HG03342 (cell line): ENCODE results near the gene CD80.
A peak's percentile ranks its signal among the peaks of the same experiment; 100 is the strongest.
"Not testable (repeated sequence)": the region's sequence is repeated elsewhere in the genome, so short reads cannot be mapped to it uniquely, and the experiment has no call there.

Experiments
- ATAC-seq: cut with Tn5 transposase; IDR thresholded peaks from one replicate; pipeline ENCODE4 v1.9.1; 2021; ENCODE audit warnings: mild to moderate bottlenecking, moderate library complexity; ENCODE audit not compliant: unreplicated experiment

The CD80 gene

DNA sequence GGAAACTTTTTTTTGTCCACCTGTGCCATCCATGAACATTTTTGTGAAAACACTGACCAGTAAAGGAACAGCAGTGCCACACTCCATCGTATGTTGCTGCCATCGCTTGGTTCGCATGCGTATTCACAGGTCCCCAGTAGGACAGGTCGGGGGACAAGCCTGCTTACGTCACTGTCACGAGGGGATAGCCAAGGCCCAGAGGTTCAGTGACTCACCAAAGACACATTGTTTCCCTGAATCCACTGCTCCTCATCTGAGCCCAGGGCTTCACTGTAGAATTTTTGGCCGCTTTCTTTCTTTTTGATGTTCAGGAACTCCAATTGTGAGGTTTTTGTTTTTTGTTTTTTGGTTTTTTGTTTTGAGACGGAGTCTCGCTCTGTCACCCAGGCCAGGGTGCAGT is 25.8 kb upstream of the CD80 start:
- no peak for ATAC-seq

DNA sequence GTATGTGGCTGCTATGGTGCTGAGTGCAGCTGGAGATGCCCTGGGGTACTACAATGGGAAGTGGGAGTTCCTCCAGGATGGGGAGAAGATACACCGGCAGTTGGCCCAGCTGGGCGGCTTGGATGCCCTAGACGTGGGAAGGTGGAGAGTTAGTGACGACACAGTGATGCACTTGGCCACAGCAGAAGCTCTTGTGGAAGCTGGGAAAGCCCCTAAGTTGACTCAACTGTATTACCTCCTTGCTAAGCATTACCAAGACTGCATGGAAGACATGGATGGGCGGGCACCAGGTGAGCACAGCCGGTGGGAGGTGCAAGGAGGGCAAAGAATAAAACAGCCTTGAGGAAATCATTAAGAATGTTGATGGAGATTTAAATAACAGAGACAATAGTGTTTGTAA is 22.8 kb upstream of the CD80 start:
- ATAC-seq, result no peak

DNA sequence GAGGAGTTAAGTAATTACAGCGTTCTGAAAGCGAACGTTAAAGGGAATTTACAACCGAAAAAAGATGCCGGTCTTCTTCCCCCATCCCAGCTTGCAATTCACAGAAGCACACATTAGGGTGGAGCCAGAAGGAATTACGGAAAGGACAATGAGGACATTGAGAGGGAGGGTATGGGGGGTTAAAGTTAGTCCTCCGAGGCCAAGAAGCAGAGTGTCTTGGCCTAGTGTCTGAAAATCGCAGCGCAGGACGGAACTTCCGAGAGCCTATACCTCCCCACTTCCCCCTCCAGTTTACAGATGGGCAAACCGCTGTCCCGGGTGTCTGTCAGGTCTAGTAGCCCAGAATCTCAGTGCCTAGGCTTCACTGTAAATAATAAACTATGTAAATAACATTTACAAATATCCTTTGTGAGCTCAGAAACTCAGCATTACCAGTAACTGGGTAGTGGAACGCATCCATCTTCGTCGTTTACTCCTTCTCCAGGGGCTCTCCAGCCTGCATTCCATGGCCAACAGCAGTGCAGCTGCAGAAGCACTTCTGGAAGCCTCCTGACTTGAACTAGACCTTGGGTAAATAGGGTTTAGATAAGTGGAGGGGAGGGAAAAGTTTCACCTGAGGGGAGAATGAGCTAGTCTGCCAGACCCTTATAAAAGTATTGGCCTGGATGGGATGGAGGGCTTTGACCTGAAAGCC is 20.8 kb upstream of the CD80 start:
- ATAC-seq, result peak; percentile 67

DNA sequence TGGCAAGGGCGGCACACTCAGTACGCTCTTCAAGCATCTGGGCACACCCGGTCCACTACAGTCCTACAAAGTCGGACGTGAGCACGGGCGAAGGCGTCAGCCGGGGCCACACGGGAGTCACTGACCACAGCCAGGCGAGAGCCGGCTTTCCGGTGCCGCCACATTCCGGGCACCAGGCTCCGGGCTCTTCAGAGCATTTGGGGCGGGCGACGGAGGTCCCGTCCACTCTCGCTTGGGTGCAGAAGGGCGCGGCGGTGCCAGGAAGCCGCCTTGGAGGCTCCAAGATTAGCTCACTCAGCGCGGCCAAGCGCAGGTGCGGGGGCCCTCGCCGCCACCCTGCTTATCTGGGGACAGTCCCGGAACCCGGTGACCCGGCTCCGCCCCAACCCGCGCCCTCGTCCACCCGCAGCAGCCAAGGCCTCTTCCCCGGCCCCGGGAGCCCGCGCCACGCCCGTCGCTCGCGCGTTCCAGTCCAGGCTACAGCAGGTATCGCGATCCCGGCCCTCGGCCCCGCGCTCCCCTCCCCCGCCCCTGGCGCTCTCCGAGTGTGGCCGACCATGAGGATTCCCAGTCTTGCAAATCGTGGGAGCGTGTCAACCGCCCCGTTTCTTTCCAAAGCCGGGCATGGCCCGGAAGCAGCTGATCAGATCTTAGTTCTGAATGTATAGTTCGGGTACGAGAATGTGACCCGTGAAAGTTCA is 20.1 kb upstream of the CD80 start, which contains the start of gene ADPRH:
Gene ADPRH, plus strand, starts transcription at position 127 of the 701 bp plus-strand sequence. CDS start 2,678 bp downstream, outside the sequence.
- ATAC-seq, result peak; percentile 54

DNA sequence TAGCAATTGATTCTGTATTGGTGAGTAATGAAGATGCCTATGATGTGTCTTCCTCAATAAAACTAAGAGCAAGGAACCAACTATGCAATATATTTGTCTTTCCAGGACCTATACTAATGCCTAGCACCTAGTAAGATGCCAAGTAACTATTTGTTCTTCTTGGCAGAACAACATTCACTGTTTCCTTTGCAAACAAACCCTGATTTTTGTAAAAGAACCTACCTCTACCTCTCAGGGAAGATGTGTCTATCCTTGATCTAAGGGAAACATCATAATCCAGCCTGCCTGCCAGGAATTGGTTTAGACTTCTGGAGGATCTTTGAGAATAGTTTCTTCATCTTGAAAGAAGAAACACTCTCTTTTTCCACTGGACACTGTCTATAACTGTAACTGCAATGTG is 16.1 kb upstream of the CD80 start:
- no peak for ATAC-seq

DNA sequence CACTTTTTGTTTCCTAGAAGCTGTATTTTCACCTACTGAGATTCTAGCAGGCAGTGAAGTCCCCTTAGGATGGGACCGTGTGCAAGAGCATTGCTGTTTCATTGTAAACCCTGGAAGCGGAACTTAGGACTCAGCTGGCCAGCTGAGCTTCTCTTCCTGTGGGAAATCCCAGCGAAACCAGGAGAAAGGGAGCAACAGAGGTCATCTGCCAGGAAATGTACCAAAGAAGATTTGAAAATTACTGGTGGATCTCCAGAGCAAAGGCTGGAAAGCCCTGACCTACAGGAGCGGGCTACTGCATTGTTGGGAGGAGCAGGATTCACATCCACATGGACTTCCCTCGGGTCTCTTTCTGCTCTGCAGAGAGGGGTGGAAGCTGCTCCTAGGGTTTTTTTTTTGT is 12.3 kb upstream of the CD80 start:
- no peak for ATAC-seq

DNA sequence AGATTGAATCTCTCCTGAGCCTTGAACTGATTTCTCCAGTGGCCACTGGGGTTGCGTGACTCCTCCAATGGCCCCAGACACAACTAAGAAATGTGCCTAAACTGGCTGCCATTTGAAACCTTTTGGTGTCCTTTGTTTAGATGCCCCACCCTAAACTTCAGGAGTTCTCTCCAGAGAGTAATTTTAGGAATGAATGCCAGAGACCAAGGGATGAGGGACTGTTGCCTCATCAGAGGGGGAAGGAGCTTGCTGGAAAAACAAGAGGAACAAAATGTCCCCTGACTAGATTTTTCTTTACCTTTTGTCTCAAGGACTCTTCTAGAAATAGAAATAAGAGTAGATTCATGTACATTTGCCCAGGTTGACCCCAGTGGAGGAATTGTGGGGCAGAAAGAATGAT is 11.8 kb upstream of the CD80 start:
- ATAC-seq, result no peak

DNA sequence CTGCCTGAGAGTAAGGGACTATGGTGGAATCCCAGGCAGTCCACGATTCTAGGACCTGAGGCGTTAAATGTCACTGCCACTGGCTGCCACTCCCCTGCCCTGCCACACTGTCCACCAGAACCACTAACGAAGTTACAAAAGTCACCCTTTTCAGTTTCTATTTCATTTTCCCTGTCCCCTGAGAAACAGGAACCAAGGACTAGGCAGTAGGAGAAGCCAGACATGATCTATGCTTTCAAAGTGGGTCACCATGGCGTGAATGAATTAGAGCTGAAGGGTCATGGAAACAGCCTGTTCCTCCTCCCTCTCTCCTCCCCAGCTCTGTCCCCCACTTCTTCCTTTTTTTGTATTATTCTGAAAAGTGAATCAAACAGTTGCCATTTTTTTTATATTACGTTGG is 10.8 kb upstream of the CD80 start:
- peak; percentile 80 for ATAC-seq

DNA sequence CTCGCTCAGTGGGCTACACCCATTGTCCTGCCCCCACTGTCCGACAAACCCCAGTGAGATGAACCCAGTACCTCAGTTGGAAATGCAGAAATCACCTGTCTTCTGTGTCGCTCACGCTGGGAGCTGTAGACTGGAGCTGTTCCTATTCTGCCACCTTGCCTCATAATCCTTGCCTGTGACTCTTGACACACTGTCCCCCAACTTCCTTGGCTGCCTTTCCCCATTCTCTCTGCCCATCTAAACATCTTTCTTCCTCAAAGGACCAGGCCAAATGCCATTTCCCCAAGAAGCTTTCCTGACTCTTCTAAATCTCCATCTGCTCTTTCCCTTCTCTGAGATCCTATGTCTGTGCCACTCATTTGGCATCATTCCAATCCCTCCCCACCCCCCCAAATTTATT is 9.7 kb upstream of the CD80 start:
- ATAC-seq, result no peak

DNA sequence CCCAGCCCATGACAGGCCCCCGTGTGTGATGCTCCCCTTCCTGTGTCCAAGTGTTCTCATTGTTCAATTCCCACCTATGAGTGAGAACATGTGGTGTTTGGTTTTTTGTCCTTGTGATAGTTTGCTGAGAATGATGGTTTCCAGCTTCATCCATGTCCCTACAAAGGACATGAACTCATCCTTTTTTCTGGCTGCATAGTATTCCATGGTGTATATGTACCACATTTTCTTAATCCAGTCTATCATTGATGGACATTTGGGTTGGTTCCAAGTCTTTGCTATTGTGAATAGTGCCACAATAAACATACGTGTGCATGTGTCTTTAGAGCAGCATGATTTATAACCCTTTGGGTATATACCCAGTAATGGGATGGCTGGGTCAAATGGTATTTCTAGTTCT is 3.9 kb upstream of the CD80 start:
- ATAC-seq, result not testable (repeated sequence)

DNA sequence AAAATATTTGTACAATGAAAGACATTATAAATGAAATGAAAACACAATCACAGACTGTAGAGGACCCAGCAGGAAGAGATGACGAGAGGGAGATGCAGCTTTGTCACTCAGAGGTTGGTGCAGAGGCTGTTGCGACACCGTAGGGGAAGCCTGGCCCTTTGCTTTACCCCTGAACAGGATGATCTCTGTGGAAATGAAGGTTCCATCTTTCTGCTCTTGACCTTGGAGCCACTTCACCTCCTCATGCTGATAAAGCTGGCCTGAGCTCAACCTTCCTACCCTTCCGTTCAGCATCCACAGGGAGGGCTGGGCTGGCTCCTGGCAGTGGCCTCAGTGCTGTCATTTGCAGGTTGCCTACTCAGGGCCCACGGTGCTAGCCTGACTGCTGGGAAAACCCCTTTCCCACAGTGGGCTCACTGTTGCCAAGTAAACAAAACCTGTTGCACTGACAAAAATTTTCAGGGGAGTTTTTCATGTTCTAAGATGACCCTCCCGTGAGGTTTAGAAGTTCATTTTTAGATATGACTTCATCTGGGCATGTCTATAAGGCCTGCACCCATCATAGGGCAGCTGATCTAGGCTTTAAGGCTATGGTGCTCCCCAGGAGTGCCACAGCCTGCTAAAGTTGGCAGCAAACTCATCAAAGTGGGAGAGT is 3.0 kb upstream of the CD80 start:
- ATAC-seq, result peak; percentile 71

DNA sequence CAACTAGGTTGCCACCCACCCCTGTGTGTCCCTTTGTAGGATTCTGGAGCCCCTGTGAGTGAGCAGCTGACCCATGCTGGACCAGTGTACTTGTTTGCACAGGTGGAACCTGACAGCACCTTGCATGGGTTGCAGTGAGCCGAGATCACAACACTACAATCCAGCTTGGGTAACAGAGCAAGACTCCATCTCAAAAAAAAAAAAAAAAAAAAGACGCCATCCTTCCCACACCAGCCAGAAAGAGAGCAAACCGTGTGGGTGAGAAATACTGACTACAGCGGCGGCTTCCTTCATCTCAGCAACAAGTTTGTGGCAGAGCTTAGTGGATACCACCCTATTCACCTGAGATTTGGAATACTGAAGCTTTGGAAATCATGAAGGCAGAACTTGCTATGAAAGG is 746 bp upstream of the CD80 start:
- no peak for ATAC-seq

DNA sequence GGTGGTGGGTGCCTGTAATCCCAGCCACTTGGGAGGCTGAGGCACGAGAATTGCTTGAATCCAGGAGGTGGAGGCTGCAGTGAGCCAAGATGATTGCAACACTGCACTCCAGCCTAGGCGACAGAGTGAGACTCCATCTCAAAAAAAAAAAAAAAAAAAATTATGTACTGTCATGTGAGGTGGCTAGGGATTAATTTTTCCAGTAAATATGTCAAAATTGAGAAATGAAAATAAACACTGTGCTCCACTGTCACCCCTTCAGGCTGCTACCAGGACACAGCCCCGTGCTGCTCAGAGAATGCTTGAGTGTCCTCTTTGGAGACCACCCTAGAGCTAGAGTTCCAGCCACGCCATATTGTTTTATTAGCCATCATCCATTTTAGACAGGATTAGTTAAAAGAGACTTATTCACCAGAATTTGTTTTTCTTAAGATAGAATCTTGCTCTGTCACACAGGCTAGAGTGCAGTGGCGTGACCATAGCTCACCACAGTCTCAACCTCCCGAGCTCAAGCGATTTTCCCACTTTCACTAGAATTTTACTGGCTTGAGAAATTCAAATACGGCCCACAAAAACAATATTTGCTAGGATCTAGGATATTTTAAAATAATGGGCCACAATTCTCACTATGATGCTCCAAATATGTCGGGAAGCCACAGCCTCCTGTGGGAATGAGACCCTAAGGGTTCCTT is 642 bp downstream of the CD80 start:
- no peak for ATAC-seq

DNA sequence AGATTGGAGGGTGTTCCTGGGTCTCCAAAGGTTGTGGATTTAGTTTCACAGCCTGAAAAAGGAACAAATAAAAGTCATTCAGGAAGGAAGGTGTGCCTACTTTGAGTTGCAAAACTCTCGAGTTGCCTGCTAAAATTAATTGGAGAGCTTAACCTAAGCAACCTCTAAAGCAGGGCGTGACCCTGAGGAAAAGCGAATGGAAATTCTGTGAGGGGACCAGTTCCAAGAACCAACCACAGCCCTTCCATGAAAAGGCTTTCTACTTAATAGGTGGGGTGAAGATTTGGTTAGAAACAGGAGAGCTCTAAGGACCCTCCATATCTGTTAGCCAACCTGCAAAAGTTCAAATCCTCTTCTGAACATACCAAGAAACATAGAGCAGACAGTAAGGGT is 1.5 kb downstream of the CD80 start:
- ATAC-seq, result no peak

DNA sequence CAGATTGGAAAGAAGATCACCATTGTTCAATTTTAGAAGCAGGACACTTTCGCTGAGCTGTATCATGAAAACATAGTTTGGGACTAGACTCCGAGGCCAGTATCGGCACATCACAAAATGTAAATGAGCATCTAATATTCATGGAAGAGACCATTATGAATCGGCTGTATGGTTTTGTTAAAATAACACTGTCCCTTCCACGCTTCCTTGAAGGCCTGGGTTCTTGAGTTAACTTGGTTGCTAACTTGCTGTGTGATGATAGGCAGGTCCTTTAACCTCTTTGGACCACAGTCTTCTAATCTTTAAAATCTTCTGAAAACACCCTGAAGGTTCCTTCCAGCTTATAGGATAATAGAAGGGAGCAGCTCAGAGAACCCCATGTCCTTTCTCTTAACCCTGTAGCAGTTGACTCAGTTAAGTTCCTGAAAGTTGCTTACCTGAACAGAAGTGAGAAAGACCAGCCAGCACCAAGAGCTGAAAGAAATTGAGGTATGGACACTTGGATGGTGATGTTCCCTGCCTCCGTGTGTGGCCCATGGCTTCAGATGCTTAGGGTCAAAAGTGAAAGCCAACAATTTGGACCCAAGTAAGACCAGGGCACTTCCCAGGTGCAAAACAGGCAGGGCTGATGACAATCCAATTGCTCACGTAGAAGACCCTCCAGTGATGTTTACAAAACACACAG is 2.1 kb downstream of the CD80 start:
- no peak for ATAC-seq

DNA sequence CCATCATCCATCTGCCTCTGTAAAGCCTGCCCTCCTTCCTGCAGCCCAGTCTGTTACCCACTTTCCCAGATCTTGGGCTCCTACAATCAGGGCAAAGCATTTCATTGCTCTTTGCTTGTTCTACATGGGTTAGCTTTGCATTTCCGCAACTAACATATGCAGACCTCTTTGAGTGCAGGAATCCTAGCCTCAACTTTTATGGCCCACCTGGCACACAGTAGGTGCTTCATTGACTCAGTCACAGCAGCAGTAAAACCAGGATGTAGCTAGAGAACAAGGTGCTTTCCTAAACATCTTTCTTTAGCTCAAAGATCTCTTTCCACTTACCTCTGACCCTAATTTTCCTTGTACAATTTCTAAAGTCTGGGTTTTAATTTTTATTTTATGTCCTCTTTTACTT is 3.5 kb downstream of the CD80 start:
- ATAC-seq, result no peak

DNA sequence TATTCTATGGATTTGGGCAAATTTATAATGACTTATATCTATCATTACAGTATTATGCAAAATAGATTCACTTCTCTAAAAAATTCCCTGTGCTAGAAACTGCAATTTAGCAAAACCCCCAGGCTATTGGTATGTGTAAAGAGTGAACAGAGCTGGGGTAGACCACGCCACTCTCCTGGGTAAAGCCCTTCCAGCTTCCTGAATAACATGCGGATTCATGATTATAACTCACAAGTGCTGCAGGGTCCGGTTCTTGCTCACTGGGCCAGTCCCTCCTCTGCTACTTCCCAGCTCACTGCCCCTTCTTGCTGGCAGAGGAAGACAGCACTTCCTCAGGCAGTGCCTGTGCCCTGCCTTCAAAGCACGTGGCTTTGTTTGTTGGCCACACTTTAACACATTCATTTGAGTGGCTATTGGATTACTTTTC is 4.1 kb downstream of the CD80 start:
- no peak for ATAC-seq

DNA sequence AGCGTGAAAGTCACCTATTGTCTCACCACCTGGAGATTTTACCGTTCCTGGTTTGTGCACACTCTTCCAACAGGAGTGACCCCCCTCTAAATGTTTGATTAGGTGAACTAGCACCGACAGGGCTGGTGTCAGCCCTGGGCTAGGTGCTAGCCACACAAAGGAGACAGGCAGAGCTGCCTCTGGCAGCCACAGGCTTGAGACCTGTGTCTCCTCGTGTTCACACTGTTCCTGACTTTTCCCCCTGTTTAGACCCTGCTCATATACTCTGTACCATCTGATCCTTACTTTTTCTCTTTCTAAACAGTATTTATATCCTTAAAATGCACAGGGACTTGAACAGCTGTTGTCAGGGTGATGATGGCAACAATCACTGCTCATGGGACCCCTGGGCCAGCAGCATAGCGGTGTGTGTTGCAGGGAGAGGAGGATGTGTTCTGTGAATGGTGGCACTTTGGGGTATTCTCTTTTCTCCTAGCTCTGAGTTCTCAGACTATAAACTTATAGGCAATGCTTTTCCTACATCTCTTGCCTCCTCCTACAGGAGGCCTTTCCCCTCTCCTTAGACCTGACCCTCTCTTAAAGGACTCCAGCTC is 5.5 kb downstream of the CD80 start:
- no peak for ATAC-seq

DNA sequence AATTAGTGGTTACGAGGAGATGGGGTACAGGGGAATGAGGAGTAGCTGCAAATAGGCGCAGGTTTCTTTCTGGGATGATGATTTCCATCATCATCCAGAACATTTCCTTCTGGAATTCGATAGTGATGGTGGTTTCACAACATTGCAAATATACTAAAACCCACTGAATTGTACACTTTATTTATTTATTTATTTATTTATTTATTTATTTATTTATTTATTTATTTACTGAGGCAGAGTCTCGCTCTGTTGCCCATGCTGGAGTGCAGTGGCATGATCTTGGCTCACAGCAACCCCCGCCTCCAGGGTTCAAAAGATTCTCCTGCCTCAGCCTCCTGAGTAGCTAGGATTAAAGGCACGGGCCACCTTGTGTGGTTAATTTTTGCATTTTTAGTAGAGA is 6.5 kb downstream of the CD80 start:
- ATAC-seq, result not testable (repeated sequence)

DNA sequence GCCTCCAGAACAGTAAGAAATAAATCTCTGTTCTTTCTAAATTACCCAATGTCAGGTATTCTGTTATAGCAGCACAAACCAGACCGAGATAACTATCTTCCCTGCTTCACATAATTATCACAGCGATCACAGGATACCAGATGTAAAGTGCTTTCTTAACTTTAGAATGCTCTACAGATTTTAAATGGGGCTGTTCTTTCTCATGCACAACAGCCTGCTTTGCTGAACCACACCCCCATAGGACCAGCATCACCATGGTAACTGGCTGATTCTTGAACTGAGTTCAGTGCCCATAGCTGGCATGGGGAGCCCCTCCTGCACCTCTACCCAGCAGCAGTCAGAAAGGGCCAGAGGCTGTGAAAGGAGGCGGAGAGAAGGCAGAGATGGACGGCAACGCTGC is 7.8 kb downstream of the CD80 start:
- no peak for ATAC-seq
